DMS79 treated with DMSO at 0.1 percent for 48 hours (cell line): Measurements from ENCODE around the gene NAV2.
A peak's percentile ranks its signal among the peaks of the same experiment; 100 is the strongest.

Experiments
- DNase-seq: peaks from one replicate; lab custom pipeline; 2025; lab: John Stamatoyannopoulos, UW

Gene NAV2

GRCh38 chr11:20035701-20036601 is 323.3 kb downstream of the NAV2 start:
- no peak for DNase-seq

DNA sequence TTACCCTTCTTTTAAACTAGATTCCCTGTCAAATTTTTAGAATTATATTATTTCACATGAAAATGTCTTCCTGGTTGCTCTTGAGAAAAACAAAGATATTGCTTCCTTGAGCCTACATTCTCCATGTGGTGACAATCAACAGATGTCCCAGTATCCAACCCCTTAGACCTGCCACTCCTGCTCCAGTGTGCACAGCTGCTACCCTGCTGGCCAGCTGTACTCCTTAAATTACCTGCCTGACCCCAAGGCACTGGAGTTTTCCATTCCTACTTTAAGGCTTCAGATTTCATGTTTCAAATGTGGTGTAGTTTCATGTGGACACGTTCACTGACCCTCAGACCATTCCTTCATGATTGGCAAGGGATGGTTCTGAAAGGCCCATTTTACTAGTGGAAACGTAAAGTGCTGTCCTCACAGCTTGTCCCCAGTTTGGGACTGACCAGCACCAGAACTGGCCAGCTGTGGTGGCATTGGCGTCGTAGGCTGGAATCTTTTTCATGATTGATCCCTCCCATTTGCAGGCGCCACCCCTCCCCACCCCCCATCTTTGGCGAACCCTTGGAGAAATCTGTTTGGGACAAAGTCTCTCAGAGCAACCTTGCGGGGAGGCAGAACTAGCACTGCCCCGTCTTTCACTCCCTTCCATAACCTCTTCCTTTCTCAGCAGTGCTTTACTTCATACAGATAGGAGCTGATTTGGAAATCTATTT is 324.1 kb downstream of the NAV2 start:
- no peak for DNase-seq

DNA sequence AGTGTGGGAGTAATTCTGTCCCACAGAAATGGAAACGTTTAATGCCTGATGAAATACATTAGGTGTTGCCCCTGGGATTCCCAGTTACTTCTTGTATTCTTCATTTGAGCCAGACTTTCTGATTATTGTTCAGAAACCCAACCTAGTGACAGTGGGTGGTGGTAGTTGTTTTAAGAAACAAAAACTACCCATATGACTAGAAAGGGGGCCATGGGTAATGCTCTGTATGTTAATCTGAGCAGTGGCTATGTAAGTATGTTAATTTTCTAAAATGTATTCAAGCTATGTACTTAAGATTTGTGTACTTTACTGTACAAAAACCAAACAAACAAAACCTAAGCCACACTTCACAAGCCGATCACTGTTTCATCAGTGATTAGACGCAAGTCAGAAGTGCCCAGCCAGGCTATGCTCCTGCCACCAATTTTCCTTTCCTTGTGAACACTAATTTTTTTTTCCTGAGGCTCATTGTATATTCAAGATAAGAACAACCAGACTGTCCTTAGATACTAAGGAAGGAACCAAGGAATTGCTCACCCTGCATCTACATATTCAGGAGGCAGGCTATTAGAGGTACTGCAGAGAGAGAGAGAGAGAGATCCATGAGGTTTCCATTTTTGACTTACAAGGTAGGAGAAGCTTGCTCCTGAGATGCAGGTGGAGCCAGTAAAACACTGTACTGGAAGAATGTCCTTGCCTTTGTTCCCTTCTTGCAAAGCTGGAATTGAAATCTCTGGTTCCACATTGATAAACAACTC is 324.9 kb downstream of the NAV2 start:
- no peak for DNase-seq

GRCh38 chr11:20038412-20038811 is 325.8 kb downstream of the NAV2 start:
- no peak for DNase-seq

DNA sequence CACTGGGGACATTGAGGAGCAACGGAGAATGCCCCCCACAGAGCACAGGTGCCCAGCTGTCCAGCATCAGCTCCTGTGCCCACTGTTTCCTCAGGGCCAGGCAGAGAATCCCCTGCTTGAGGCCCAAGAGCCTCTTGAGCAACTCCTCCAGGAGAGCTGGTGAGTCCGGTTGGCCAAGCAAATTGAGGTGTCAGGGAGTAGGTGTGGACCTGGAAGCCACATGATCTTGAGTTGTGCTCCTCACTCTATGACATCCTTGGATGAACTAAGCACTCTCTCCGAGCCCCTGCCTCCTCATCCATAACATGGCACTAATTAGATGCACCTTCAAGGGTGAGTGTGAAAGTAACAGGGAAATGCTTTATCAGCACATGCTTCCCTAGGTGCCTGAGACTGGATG is 326.3 kb downstream of the NAV2 start:
- DNase-seq, result no peak

- DNase-seq, result no peak
Measured at GRCh38 chr11:20041499-20041898, 328.9 kb downstream of the NAV2 start.

DNA sequence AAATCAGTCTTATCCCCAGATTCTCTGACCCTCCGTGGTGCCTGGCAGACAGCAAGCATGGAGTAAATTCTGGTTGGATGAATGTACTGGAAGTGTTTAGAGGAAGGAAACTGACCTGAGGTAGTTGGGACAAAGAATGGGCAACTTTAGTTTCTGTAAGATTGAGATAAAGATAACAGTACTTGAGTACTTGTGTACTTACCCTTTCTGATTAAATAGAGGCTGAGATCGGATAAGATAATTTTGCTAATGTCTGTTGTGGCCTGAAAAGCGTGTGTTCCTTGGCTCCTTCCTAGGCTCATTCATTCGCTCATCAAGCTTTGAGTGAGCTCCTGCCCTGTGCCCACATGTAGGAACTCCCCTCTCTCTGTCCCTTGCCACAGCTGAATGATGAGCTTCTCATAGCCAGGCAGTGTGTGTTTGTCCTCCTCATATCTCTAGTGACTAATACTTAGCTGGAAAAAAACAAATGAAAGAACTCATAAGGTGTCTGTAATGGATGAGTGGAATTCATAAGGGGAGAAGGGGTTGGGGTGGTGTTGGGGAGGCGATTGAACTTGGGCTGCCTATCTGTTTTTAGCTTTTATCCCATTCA is 329.5 kb downstream of the NAV2 start:
- no peak for DNase-seq

GRCh38 chr11:20042811-20043341 is 330.2 kb downstream of the NAV2 start:
- DNase-seq, result no peak

- no peak for DNase-seq
Measured at GRCh38 chr11:20043992-20044391, 331.4 kb downstream of the NAV2 start.

- no peak for DNase-seq
Measured at GRCh38 chr11:20045098-20045688, 332.6 kb downstream of the NAV2 start.

GRCh38 chr11:20046416-20046815 is 333.8 kb downstream of the NAV2 start:
- DNase-seq, result no peak

- no peak for DNase-seq
Measured at GRCh38 chr11:20047006-20047768, 334.6 kb downstream of the NAV2 start.

- no peak for DNase-seq
Measured at GRCh38 chr11:20047769-20048154, 335.1 kb downstream of the NAV2 start.

DNA sequence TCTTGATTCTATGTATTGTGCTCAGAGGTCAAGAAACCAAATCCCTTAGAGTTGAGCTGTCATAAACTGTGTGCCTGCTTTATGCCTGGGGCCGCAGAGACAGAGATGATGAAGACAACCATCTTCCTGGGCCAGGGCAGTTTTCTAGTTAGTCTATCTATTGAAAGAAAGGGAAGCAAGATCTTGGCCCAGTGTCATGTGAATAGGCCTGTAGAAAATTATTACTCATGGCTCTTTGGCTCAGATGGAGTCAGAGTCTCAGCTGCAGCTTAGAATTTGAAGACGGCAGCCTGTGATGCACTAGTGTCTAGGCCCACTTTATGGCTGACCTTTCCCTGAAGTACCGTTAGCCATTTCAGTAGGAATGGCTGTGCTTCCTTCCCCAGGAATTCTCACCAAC is 335.6 kb downstream of the NAV2 start:
- no peak for DNase-seq

DNA sequence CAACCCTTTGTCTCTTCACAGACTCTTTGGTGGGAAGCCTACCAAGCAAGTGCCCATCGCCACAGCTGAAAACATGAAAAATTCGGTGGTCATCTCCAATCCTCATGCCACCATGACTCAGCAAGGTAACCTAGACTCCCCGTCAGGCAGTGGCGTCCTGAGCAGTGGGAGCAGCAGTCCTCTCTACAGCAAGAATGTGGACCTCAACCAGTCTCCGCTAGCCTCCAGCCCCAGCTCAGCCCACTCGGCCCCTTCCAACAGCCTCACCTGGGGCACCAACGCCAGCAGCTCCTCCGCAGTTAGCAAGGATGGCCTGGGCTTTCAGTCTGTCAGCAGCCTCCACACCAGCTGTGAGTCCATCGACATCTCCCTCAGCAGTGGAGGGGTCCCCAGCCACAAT is 336.1 kb downstream of the NAV2 start:
- no peak for DNase-seq

- no peak for DNase-seq
Measured at GRCh38 chr11:20049231-20049630, 336.6 kb downstream of the NAV2 start.

- no peak for DNase-seq
Measured at GRCh38 chr11:20050048-20050447, 337.4 kb downstream of the NAV2 start.

DNA sequence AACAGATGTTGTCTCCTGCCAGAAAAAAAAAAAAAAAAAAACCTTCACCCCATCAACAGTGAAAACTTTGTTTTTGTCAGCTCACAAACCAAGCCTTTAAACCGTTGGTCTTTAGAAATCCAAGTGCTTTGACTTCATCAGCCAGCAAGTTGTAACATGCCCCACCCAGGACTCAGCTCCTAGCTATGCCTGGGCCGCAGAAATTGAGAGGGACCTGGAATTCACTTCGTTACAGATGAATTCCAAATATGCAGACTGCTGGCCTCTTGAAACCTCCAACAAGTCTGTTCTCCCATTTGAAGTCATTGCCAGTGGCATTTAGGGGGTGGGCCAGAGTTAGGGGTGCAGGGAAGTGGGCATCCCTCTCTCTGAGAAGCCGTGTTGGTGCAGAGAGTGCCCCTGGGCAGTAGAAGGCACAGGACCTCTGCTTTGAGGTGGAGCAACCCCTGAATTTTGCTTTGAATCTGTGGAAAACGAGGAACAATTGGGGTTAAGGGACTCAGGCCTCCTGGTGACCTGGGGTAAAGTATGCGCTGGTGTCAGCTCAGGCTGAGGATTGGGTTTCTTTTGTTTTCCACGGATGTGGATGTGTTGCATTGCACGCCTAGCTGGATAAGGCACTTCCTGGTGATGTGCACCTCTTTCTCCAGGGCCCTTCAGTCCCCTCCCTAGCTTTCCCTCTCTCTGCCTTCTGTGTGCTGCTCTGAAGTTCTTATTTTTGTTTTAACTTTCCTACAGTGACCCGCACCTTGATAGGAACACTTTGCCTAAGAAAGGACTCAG is 338.1 kb downstream of the NAV2 start:
- DNase-seq, result peak; percentile 93

DNA sequence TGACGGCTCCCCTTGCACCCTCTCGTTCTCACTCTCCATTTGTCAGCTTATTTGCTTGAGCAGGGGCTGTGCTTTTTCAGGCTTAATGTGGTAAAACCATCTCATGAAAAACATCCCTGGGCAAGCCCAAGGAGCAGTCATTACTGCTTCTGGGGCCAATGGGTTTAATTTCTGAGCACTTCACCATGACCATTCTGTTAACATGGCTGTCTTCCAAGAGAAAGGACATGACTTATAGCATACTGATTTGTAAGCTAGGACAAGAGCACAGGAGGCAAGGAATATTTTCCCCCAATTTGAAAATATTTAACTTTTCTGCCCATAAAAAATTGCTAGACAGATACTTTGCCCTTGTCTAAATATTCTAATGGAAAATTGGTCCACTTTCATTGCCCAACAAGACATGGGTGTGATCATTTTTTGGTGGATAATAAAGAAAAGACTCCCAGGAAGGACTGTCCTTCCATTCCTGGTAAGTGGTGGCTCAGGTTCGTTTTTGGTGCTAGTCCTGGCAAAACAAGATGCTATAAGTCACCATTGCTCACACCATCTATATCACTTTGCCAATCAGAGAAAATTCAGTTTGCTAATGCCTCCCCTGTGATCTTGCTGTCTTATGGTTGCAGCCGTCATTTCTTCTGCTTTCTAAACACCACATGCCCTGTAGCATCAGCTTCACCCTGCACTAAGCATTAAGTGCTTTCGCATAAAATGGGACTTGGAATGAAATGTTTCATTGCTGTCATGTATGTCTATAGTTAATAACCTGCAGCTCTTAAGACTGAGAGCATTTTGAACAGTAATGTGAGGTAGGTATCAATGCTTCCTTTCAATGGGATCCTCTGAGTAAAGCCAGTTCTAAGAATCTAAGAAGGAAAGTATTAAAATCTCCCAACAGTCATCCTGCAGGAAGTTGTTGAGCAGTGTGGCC is 339.1 kb downstream of the NAV2 start:
- DNase-seq, result no peak
